ENCODE measurements around the gene ZDHHC24. TPM values are rescaled to one million over a fixed set of nuclear protein-coding genes. Genes with fewer than 3 reads are reported as not detected.

Gene ZDHHC24
- total RNA-seq, 6 experiments from 2014 or later = 3.6 to 15.5 (median 5.8) TPM

- ATAC-seq (no peak), DNase-seq (no peak)
- Histone ChIP-seq H3K27me3 (no peaks in the 10 kb centered on the region), H3K36me3 (peaks cover 0 to 14% (median 0%) of the 10 kb centered on the region in 4 donors), H3K27ac (no peak overlapping the region), H3K4me3 (no peak overlapping the region), H3K9me3 (no peaks in the 10 kb centered on the region), H3K4me1 (peaks cover 0 to 9% (median 0%) of the 10 kb centered on the region in 4 donors)
- TF ChIP-seq POLR2A (IDR thresholded peaks at IDR 0.05) = no peak
- no peak for TF ChIP-seq CTCF (IDR thresholded peaks at IDR 0.05)
- intact Hi-C loops (cut with DNase I) = no loop called here
- 68% methylated on average over 6 of the region's 7 CpGs for WGBS (ENCODE audit: insufficient coverage, low coverage, low lambda C conversion rate, missing lambda C conversion rate)
These were observed 36.7 kb downstream of the ZDHHC24 start for GRCh38 chr11:66509131-66509561.

- H3K27ac ChIP-seq = no peak overlapping the region
- no peak overlapping the region for H3K4me3 ChIP-seq
- WGBS (ENCODE audit: insufficient coverage, low coverage, low lambda C conversion rate, missing lambda C conversion rate) = no CpG with 5 or more reads among the region's 1 CpG
- ATAC-seq = no peak
- no peak for DNase-seq
- H3K27me3 ChIP-seq = no peaks in the 10 kb centered on the region
- peaks cover 0 to 17% (median 0%) of the 10 kb centered on the region in 4 donors for H3K36me3 ChIP-seq
- H3K4me1 ChIP-seq = no peaks in the 10 kb centered on the region
- no peaks in the 10 kb centered on the region for H3K9me3 ChIP-seq
- intact Hi-C loops (cut with DNase I) = no loop called here
- TF ChIP-seq CTCF (IDR thresholded peaks at IDR 0.05) (no peak), POLR2A (IDR thresholded peaks at IDR 0.05) (no peak)
These were observed 40.5 kb downstream of the ZDHHC24 start for GRCh38 chr11:66505276-66505816.

GRCh38 chr11:66498506-66498905 lies 47.3 kb downstream of the ZDHHC24 start:
- Histone ChIP-seq H3K27ac (no peak overlapping the region), H3K4me1 (no peaks in the 10 kb centered on the region), H3K9me3 (no peaks in the 10 kb centered on the region), H3K27me3 (no peaks in the 10 kb centered on the region), H3K4me3 (no peak overlapping the region), H3K36me3 (peaks cover 0 to 7% (median 0%) of the 10 kb centered on the region in 4 donors)
- ATAC-seq (no peak), DNase-seq (no peak)
- 85% methylated on average over 5 of the region's 5 CpGs for WGBS (ENCODE audit: insufficient coverage, low coverage, low lambda C conversion rate, missing lambda C conversion rate)
- TF ChIP-seq POLR2A (IDR thresholded peaks at IDR 0.05) (no peak), CTCF (IDR thresholded peaks at IDR 0.05) (no peak)
- intact Hi-C loops (cut with DNase I) = no loop called here

- H3K36me3 ChIP-seq = peaks cover 0 to 14% (median 3%) of the 10 kb centered on the region in 4 donors
- H3K4me3 ChIP-seq = no peak overlapping the region
- no peaks in the 10 kb centered on the region for H3K27me3 ChIP-seq
- DNase-seq (no peak), ATAC-seq (no peak)
- H3K9me3 ChIP-seq = no peaks in the 10 kb centered on the region
- WGBS (ENCODE audit: insufficient coverage, low coverage, low lambda C conversion rate, missing lambda C conversion rate) = no CpG with 5 or more reads among the region's 16 CpGs
- no peaks in the 10 kb centered on the region for H3K4me1 ChIP-seq
- intact Hi-C loops (cut with DNase I) = no loop called here
- TF ChIP-seq CTCF (IDR thresholded peaks at IDR 0.05) = no peak
- no peak for TF ChIP-seq POLR2A (IDR thresholded peaks at IDR 0.05)
- H3K27ac ChIP-seq = no peak overlapping the region
These were observed 48.6 kb downstream of the ZDHHC24 start for GRCh38 chr11:66497206-66497605.

Data from right lobe of liver (tissue), 6 donors.